K562 (cell line): ENCODE results near the gene SLPI. TPM values are rescaled to one million over a fixed set of nuclear protein-coding genes. Genes with fewer than 3 reads are reported as not detected.
A peak's percentile ranks its signal among the peaks of the same experiment; 100 is the strongest.

Experiments used
- CTCF ChIP-seq, 3 experiments: IDR thresholded peaks in 2 of 3; conservative IDR thresholded peaks in 1 of 3; 2 replicates each; pipeline ENCODE4 v1.5.1; 2011 to 2012; ENCODE audit warnings: low read length in 3 of 3, mild to moderate bottlenecking in 3 of 3, control low read depth in 2 of 3, improper control_type of control experiment in 1 of 3, inconsistent platforms in 1 of 3, low read depth in 1 of 3, mixed read lengths in 1 of 3, moderate library complexity in 1 of 3; ENCODE audit not compliant: insufficient read depth in 2 of 3
- CTCFL ChIP-seq: IDR thresholded peaks from 2 replicates; pipeline ENCODE4 v1.6.1; 2011; ENCODE audit warnings: borderline replicate concordance, low read depth, mild to moderate bottlenecking, moderate library complexity, low read length; ENCODE audit not compliant: insufficient read depth, poor library complexity, severe bottlenecking
- ETV5 ChIP-seq: sonication (generic); formaldehyde crosslinking; IDR thresholded peaks from 2 replicates; pipeline ENCODE4 v1.4.0; 2020; ENCODE audit warnings: low read depth, mild to moderate bottlenecking, missing genetic modification reagents
- RAD21 ChIP-seq, 2 experiments: fragments of 250-450 bp in 1 of 2; fragments of 450-650 bp in 1 of 2; sonication (Bioruptor Pico) in 1 of 2; formaldehyde crosslinking in 1 of 2; IDR thresholded peaks in 1 of 2; conservative IDR thresholded peaks in 1 of 2; 2 replicates each; pipeline versions ENCODE4 v1.4.0 to v1.8.0; 2020 to 2022; ENCODE audit warnings: mild to moderate bottlenecking in 2 of 2, moderate library complexity in 1 of 2
- SAFB2 ChIP-seq: fragments of 200-400 bp; formaldehyde crosslinking; IDR thresholded peaks from 2 replicates; pipeline ENCODE4 v1.6.1; 2018; ENCODE audit warnings: borderline replicate concordance, low read length, low read depth, moderate library complexity; ENCODE audit not compliant: severe bottlenecking
- SAP30 ChIP-seq: fragments of 200-600 bp; sonication (generic); IDR thresholded peaks from 2 replicates; pipeline ENCODE4 v1.6.1; 2012; ENCODE audit warnings: borderline replicate concordance, low read depth, mild to moderate bottlenecking, moderate library complexity, low read length, control low read depth, inconsistent platforms; ENCODE audit not compliant: insufficient read depth, poor library complexity, severe bottlenecking
- YY1 ChIP-seq, 3 experiments: IDR thresholded peaks; 2 replicates each; pipeline ENCODE4 v1.6.1; 2011; ENCODE audit warnings: low read length in 2 of 3, mild to moderate bottlenecking in 2 of 3, moderate library complexity in 2 of 3, borderline replicate concordance in 1 of 3, control low read depth in 1 of 3, low read depth in 1 of 3; ENCODE audit not compliant: insufficient read depth in 3 of 3, insufficient replicate concordance in 2 of 3, control insufficient read depth in 1 of 3, insufficient read length in 1 of 3; ENCODE audit errors: extremely low read depth in 1 of 3
- ZNF282 ChIP-seq: sonication (generic); formaldehyde crosslinking; IDR thresholded peaks from 2 replicates; pipeline ENCODE4 v1.8.1; 2023; ENCODE audit warnings: missing genetic modification reagents
- ZNF589 ChIP-seq: fragments of 200-800 bp; sonication (Bioruptor generic); IDR thresholded peaks from 2 replicates; pipeline ENCODE4 v1.6.1; 2016; ENCODE audit warnings: low read depth, missing genetic modification characterization, missing compliant biosample characterization
- polyA plus RNA-seq, 8 experiments: library from polyadenylated mRNA; depleted of rRNA in 4 of 8; stranded (reverse) in 5 of 8; unstranded in 3 of 8; fragments of >200 nt; fragmentation: Nextera tagmentation in 2 of 8; fragmentation: Illumina TruSeq in 1 of 8; extraction: Ambion mirVana in 2 of 8; extraction: Trizol in 1 of 8; gene quantifications; 2 replicates each; pipeline versions ENCODE4 v1.2.1 to v1.2.3, GENCODE V29; 2011 to 2014; ENCODE audit warnings: inconsistent platforms in 1 of 8, missing spikeins in 1 of 8
- total RNA-seq, 7 experiments: library from RNA; depleted of rRNA in 6 of 7; stranded (reverse); fragments of >200 nt in 6 of 7; fragmentation: Illumina TruSeq in 2 of 7; extraction: Trizol in 2 of 7; gene quantifications; 2 replicates each; pipeline versions ENCODE4 v1.2.1 to v1.2.3, GENCODE V29; 2011 to 2021; ENCODE audit warnings: low replicate concordance in 1 of 7

SLPI gene
- total and polyA plus RNA-seq, 9 of the 15 experiments (the other 6 are each of a cell fraction or from before 2014, with no cell fraction given): 0.78 TPM; not detected in 8

- peak; percentile 54 to 74 (median 66) for TF ChIP-seq CTCF (IDR thresholded peaks at IDR 0.05 in 2 of 3, conservative IDR thresholded peaks at IDR 0.05 in 1 of 3; ENCODE audit: insufficient read depth in 2 of 3, low read depth in 1 of 3, low read length in 3 of 3)
- TF ChIP-seq ETV5 (CRISPR knock-in tag): no peak
- TF ChIP-seq SAFB2: no peak
- peak; percentile 76 for TF ChIP-seq CTCFL
- peak in 1 of 3 experiments; percentile 80 for TF ChIP-seq YY1 (IDR thresholded peaks at IDR 0.05; ENCODE audit: borderline replicate concordance in 1 of 3, control insufficient read depth in 1 of 3, extremely low read depth in 1 of 3, insufficient read depth in 3 of 3, insufficient read length in 1 of 3, insufficient replicate concordance in 2 of 3, low read depth in 1 of 3, low read length in 2 of 3)
- no peak for TF ChIP-seq SAP30
- peak in 1 of 2 experiments; percentile 13; a peak in 1 of 4 replicates for TF ChIP-seq RAD21 (CRISPR knock-in tag; conservative IDR thresholded peaks at IDR 0.05 in 1 of 2, IDR thresholded peaks at IDR 0.05 in 1 of 2)
- TF ChIP-seq ZNF282: no peak
- no peak for TF ChIP-seq ZNF589 (CRISPR knock-in tag)
These were observed 18.4 kb downstream of the SLPI start (continued) for GRCh38 chr20:45235995-45236394.
